NK-92 treated with Interleukin-12 subunit alpha and Interleukin-12 subunit beta, amount 100 ng/mL, for 24 hours (cell line): ENCODE data around the gene SIGLEC1.

Experiments used
- DNase-seq: peaks from one replicate; lab custom pipeline; 2025; lab: John Stamatoyannopoulos, UW

SIGLEC1 gene

GRCh38 chr20:3744806-3745685 lies 32.6 kb upstream of the SIGLEC1 start:
- DNase-seq: no peak

DNA sequence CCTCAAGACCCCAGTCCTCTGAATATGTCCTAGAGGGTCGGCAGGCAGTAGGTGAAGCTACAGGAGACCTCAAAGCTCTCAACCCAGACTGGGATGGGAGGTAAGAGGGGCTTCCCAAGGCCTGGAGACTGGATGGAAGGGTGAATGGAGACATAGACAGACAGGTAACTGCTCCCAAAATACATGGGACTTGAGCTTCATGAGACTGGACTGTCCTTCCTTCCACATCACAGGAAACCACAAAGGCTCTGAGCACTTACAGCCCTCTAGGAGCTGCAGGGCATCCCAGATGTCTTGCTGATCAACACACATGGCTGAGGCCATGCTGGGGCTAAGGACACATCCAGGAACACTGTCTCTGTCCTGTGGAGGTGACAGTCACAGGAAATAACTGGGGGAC lies 31.6 kb upstream of the SIGLEC1 start:
- DNase-seq: no peak

- no peak for DNase-seq
Measured at GRCh38 chr20:3743251-3743650, 30.9 kb upstream of the SIGLEC1 start.

DNA sequence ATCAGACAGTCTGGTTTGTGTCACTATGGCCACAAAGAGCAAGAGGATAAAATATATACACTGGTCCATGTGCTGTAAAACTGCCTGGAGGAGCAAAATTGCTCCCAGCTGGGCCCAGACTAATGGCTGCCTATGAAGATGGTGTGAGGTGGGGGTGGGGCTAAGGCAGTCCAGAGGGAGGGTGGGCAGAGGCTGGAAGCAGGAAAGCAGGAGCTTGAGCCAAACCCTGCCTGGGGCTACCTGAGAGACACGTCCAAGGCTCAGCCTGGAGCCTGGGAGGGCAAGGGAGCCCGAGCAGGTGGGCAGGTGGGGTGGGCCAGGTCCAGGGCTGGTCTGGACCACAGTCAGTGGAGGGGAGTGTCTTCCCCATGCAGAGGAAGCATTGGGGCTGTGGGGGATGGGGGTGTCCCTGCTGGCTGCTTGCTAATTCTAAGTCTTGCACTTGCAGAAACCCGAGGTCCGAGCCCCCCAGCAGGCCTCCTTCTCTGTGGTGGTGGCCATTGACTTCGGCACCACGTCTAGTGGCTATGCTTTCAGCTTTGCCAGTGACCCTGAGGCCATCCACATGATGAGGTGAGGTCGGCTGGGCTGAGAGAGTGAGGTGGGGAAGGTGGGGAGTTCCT lies 29.5 kb upstream of the SIGLEC1 start:
- no peak for DNase-seq

GRCh38 chr20:3740615-3741301 lies 28.4 kb upstream of the SIGLEC1 start:
- no peak for DNase-seq

GRCh38 chr20:3739926-3740451 lies 27.6 kb upstream of the SIGLEC1 start:
- no peak for DNase-seq

DNA sequence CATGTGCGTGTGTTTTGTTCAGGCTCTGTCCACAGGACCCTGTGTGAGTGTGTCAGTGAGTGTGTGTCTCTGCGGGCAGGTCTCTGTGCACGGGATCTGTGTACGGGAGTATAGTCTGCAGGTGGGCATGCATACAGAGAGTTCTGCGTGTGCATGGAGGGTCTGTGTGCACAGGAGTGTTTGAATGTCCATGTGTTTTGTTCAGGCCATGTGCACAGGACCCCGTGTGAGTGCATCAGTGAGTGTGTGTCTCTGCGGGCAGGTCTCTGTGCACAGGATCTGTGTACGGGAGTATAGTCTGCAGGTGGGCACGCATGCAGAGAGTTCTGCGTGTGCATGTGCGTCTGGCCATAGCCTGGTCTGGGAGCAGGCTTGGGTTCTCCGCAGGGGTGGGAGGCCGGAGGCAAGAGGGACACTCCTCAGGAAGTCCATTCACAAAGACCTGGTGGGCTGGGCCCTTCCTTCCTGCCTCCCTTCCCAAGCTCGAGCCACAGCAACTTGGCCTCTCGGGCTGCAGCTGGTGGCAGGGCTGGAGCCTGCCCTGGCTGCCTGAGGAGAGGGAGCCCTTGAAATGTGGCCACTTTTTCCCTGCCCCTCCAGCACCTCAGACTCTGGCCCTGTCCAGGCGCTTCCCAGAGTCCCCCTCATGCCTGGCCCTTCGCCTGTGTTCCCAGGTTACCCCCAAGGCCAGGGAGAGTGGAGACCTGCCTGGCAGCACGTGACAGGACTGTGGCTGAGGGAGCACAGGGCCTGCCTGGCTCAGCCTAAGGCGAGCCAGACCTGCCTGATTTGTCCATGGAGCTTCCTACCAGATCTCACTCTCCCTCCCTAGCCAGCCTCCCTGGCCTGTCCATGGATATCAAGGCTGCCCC lies 26.9 kb upstream of the SIGLEC1 start:
- no peak for DNase-seq

GRCh38 chr20:3738111-3739053 lies 26.0 kb upstream of the SIGLEC1 start:
- DNase-seq: no peak

DNA sequence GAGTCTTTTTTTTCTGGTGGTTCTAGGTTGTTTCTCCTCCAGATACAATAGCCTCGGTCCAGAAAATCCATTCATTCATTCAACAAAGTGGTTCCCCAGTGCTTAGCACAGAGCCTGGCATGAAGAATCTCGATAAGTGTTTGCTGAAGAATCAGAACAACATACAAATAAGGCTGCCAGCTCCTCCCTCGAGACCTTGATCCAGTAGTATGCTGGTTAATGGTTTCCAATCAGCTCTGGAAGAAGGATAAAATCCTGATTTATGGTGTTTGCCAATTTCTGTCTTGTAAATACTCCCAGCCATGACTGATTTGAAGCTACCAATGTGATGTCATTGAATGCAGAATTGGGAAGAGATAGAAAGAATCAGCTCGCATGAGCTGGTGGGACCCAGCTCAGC lies 23.4 kb upstream of the SIGLEC1 start:
- DNase-seq: no peak

- DNase-seq: no peak
Measured at GRCh38 chr20:3734111-3734843, 21.9 kb upstream of the SIGLEC1 start.

DNA sequence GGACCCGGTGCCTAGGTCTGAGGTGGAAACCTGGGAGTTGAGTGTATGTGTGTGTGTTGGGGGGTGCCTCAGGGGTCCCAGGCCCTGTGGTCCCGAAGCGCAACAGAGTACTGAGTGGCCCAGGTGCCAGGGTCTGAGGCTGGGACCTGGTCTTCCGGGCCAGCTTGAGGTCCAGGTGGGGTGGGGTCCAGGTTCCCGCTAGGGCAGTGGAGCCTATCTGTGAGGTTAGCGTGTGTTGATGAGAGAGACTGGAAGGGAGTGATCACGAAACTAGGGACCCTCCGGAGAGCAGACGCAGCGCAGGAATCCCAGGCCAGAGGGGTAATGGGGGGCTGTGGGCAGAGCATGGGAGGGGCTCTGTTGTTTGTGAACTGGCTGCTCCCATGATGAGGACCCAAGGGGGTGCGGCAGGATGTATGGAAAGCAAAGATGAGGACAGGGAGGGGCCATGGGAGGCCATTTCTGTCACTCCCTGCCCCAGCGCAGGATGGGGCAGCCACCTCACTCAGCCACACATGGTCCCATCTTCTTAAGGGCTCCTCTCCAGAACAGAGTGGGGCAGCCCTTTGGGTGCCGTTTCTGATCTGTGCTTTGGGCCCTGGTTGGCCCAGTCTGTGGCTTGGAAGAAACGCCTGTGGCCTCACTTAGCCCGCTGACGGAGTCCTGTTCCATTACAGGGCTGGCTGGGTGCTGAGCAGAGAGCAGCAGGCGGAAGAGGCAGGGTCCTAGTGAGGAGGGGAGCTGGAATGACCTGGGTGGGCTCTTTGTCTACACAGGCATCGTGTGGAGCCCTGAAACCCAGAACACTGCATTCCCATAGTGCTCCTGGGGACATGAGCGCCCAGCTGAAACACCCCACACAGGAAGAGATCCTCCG lies 21.0 kb upstream of the SIGLEC1 start:
- no peak for DNase-seq

GRCh38 chr20:3732327-3733118 lies 20.1 kb upstream of the SIGLEC1 start, which contains the start of gene HSPA12B:
TSS of gene HSPA12B (plus strand) at chr20:3732685. CDS start at chr20:3738675, 5,990 bp downstream.
- DNase-seq: no peak

DNA sequence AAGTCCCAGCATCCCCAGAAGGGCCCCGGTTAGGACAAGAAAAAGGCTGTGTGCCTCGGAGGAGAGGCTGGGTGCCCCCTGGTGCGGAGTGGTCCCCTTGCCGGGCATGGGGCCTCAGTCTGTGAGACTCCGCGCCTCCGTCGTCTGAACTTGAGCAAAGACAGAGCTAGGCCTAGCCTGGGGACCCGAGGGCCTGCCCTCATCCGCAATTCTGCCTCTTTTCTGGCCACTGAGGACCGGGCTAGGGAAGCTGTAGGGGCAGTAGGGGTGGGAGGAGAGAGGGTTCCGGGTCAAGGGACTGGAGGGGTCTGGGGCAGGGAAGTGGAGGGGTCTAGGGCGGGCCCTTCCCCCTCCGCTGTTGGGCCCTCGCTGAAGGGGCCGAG lies 19.5 kb upstream of the SIGLEC1 start:
- DNase-seq: no peak

GRCh38 chr20:3730803-3731672 lies 18.6 kb upstream of the SIGLEC1 start:
- DNase-seq: no peak

DNA sequence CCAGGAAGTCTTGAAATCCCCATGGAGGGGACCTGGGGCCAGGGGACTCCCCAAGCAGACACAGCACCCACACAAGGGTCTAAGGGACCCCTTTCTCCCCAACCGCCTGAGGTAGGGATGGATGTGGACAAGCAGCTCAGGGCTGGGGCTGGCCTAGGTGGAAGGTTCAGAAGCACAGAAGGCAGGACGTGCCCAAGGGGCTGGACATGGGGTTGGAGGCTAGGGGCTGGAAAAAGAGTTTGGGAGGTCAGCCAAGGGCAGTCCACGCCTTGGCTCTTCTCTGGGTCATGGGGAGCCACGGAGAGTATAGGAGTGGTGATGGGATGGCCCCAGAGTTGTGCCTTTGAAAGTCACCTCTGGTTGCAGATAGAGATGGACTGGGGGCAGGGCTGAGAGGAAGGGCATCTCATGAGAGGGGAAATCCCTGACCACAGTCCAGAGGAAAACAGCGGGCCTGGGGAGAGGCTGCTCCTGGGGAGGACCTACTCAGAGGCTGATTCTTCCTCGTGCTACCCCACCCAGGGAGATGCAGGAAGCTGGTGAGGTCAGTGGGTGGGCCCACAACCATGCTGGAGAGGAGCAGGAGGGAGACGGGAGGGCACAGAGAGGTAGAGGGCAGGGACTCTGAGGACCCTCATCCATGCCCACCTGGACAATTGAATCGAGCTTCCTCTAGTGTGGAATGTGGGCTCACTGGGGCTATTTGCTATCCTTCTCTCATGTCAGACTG lies 17.6 kb upstream of the SIGLEC1 start:
- DNase-seq: no peak

DNA sequence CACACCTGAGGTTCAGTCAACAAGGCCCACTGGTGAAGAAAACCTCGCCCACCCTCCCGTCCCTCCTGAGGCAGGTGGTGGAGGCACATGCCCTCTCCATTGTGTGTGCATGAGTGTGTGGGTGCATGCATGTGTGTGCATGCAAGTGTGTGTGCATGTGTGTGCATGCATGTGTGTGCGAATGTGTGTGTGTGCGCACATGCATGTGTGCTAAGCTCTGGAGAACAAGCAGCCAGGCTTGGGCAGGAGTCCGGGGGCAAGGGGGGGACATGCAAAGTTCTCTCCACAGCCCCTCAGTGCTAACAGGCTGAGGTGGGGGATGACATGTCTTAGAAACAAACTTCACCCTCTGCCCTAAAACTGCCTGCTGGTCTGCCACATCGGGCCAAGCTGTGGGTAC lies 17.0 kb upstream of the SIGLEC1 start:
- DNase-seq: no peak
